Tongue (tissue), 2 donors: ENCODE measurements around the gene NEIL3. TPM values are rescaled to one million over a fixed set of nuclear protein-coding genes. Genes with fewer than 3 reads are reported as not detected.

ENCODE experiments used
- DNase-seq: peaks from one replicate; pipeline ENCODE4 v3.0.0-alpha.2; 2015
- total RNA-seq: library from RNA; depleted of rRNA; stranded (reverse); fragments of >200 nt; gene quantifications from one replicate; pipeline ENCODE4 v1.2.3, GENCODE V29; 2014

NEIL3 gene
- 3.0 TPM for total RNA-seq

- peak; percentile 96 for DNase-seq
Measured at GRCh38 chr4:177309522-177310371, at the start of gene NEIL3. TSS of gene NEIL3 (plus strand) at chr4:177309874. CDS start at chr4:177309954, 80 bp downstream.

DNA sequence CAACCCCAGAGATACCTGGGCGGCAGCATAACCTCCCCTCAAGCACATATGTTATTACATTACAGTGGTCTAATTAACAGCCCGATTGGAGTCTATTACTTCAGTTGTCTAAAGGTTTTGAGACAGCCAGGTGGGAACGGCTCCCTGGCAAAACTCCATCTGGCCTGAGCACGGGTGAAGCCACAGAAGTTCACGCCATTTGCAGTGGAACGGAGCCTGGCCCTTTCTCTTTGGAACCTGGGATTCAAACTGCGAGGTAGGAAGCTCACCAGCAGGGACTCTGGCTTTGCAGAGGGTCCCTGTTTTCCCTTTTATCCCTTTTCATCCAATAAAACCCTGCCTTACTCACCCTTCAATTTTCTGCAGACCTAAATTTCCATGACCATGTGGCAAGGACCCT lies 45.9 kb upstream of the NEIL3 start:
- no peak for DNase-seq

GRCh38 chr4:177264788-177265422 lies 44.8 kb upstream of the NEIL3 start:
- DNase-seq: no peak

- no peak for DNase-seq
Measured at GRCh38 chr4:177265729-177266128, 43.9 kb upstream of the NEIL3 start.

- DNase-seq: no peak
Measured at GRCh38 chr4:177266506-177266905, 43.2 kb upstream of the NEIL3 start.

DNA sequence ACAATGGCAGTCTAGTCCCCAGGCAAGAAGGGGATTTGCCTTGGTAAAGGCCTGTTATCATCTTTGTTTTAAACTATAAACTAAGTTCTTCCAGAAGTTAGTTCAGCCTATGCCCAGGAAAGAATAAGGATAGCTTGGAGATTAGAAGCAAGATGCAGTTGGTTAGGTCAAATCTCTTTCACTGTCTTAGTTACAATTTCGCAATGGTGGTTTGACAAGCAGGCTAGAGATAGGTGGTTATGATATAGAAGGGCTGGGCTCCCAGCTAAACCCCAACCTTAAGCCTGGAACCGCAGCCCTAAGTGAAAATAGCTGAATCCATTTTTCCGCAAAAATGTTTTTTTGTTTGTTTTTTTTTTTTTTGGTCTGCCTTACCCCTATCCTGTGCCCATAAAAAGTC lies 41.8 kb upstream of the NEIL3 start:
- DNase-seq: no peak

DNA sequence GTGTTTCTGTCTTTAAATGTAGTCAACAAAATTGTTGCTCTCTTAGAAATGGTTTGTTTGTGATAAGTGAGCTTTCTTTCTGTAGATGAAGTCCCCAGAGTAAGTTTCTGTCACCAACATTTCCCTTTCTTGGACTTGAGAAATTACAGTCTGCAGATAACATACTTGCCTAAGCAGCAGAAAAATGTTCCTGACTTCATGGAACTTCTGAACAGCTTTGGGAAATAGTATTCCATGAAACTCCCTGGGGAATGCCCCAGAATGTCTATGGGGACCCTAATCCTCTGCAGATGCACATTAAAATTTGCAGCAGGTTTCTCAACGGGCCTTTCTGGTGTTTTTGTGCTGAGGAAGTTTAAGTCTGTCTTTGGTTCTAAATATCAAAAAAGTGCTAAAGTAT lies 38.6 kb upstream of the NEIL3 start:
- DNase-seq: no peak

DNA sequence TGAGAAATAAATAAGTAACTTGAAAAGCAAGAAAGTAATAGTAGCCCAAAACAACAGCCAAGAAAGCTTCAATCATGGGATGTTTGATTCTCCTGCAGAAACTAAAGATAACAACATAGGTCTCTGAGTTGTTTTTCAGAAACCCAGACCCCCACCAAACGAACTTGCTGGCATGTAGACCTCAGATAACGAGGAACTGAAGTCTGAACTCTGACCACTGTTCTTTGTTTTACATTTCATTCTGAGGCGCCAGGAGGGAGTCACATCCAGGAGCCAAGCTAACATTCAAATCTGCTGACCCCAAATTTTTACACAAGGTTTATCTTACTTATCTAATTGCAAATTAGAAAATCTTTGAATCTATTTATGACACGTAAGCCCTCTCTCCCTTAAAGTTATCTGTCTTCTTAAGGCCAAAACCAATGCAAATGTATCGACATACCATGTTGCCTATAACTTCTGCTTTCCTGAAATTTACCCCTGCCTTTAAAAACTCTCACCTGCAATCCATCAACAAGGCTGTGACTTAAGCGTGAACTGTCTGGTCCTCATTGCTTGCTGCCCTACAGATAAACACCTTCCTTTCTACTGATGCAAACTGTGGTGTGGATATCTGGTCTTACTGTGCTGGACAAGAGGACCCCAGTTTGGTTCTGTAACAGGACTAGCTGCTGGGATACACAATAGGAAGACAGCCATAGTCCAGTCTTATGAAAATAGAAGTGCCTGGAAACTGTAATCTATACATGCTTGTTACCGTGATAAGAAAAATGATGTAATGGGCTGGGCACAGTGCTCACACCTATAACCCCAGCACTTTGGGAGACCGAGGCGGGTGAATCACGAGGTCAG lies 37.5 kb upstream of the NEIL3 start:
- DNase-seq: no peak

GRCh38 chr4:177275999-177276398 lies 33.7 kb upstream of the NEIL3 start:
- no peak for DNase-seq

DNA sequence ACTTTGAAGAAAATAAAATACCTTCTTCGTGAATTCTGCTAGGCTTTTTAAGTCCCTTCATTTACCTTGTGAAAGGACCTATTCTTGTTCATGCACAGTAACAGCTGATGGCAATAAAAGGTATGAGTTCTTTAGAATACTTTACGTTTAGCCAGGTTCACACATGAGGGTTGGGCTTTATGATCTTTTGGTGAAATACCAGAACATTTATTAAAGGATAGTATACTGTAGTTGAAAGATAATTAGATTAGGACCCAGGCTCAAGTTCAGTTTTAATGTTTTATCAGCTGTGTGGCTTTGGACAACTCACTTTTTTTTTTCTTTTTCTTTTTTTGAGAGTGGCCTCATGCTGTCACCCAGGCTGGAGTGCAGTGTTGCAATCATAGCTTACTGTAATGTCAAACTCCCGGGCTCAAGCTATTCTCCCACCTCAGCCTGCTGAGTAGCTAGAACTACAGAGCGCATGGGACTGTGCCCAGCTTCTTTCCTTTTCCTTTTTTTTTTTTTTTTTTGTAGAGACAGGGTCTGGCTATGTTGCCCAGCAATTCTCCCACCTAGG lies 28.2 kb upstream of the NEIL3 start:
- no peak for DNase-seq

GRCh38 chr4:177282284-177282835 lies 27.3 kb upstream of the NEIL3 start:
- DNase-seq: no peak

- DNase-seq: no peak
Measured at GRCh38 chr4:177283167-177283566, 26.5 kb upstream of the NEIL3 start.

DNA sequence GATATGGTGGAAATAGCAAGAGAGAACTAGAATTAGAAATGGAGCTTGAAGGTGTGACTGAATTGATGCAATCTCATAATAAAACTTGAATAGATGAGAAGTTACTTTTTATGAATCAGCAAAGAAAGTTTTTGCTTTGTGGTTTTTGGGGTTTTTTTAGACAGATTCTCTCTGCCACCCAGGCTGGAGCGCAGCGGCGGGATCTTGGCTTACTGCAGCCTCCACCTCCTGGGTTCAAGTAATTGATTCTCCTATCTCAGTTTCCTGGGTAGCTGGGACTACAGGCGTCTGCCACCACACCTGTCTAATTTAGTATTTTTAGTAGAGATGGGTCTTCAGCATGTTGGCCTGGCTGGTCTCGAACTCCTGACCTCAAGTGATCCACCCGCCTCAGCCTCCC lies 23.7 kb upstream of the NEIL3 start:
- no peak for DNase-seq

GRCh38 chr4:177287255-177287654 lies 22.4 kb upstream of the NEIL3 start:
- no peak for DNase-seq

- DNase-seq: no peak
Measured at GRCh38 chr4:177288335-177288734, 21.3 kb upstream of the NEIL3 start.

- DNase-seq: no peak
Measured at GRCh38 chr4:177290780-177291179, 18.9 kb upstream of the NEIL3 start.

GRCh38 chr4:177292171-177292570 lies 17.5 kb upstream of the NEIL3 start:
- no peak for DNase-seq

- no peak for DNase-seq
Measured at GRCh38 chr4:177293208-177294033, 16.3 kb upstream of the NEIL3 start.

- no peak for DNase-seq
Measured at GRCh38 chr4:177297785-177298391, 11.8 kb upstream of the NEIL3 start.

GRCh38 chr4:177301126-177301639 lies 8.5 kb upstream of the NEIL3 start:
- no peak for DNase-seq
